CD4-positive, alpha-beta T cell treated with Interleukin-12 subunit alpha and Interleukin-12 subunit beta, for 1 hour (primary cell): ENCODE data around the gene HCN2.

ENCODE experiments used
- DNase-seq: peaks from one replicate; pipeline ENCODE4 v3.0.0-alpha.2; 2020

The HCN2 gene

DNA sequence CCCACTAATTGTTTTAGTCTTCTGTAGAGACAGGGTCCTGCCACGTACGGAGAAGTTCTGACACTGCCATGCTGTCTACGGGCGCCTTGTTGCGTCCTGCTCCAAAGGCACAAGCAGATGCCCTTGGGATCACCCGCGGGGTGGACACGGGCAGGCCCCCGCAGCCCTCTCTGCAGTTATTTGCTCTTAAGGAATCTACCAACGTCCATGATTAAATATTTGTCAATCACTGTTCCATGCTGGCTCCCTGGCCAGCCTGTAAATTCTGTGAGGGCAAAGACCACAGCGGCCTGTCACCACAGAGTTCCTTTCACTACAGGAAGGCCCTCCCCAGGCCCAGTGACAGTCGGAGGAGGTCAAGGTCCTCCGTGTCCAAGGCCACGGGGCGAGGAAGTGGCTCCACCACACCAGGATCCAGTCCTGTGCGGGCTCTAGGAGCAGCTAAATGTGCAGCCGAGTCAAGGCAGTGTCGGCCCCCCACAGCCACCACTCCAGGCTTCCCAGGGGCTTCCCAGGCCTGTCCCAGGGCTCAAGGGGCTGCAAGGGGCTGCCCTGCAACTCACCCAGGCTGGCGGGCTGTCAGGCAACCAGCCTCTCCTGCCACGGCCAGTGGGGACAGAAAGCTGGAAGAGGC is 71.2 kb downstream of the HCN2 start:
- no peak for DNase-seq

DNA sequence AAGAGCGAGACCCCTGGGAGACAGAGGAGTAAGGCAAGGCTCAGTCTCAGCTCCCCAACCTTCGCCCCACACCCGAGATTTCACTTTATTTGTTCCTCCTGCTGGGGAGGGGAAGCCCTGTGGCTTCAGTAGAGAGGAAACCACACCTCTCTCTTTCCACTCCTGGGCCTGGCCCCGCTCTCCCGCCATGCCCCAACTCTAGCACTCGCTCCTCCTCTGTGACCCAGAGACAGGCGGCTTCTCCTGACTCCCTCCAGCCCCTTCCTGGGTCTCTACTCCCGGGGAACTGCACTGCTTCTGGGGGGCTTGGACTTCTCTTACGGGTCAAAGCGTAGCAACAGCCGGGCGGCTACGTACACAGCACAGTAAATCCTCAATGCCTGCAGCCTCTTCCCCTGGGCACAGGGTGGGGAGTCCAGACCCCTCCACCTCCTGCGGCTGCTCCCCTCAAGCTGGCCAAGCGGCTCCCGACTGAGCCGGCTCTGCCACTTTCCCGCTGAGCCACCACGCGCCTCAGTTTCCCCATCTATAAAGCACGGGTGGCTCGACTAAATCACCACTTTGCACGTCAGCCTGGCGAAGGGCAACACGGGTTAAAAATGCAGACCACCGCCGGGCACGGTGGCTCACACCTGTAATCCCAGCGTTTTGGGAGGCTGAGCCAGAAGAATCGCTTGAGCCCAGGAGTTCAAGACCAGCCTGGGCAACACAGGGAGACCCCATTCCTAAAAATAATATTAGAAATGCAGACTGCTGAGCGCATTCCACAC is 71.9 kb downstream of the HCN2 start:
- DNase-seq = peak; percentile 78

DNA sequence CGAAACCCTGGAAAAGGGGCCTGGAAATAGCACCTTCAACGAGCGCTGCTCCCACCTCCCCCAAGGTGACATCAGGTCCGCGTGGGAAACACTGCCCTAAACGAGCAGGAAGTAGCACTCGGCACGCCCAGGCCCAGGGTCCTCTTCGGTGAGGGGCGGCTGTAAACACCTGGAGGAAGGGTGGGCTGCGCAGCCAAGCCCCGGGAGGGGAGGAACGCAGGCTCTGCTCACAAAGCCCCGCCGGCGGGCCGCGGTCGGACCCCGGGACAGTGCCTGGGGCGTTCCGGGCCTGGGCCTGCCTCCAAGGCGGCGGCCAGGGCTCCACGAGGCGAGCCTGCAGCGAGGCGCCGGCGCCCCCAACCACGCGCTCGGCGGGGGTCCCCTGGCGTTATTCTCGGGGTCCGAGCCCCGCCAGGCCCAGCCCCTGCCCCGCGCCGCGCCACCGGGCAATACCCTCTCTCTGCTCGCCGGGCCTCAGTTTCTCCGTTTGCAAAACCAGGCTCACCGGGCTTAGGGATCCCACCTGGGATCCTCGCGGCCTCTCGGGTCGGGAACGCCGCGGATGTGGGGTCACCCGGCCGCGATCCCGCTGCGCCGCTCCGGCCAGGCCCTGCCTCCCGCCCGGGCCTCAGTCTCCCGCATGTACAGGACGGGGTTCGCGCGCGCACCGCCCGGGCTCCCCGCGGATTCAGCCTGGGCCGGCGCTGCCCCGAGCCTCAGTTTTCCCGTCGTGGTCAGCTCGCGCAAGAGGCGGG is 72.7 kb downstream of the HCN2 start:
- DNase-seq = peak; percentile 74

DNA sequence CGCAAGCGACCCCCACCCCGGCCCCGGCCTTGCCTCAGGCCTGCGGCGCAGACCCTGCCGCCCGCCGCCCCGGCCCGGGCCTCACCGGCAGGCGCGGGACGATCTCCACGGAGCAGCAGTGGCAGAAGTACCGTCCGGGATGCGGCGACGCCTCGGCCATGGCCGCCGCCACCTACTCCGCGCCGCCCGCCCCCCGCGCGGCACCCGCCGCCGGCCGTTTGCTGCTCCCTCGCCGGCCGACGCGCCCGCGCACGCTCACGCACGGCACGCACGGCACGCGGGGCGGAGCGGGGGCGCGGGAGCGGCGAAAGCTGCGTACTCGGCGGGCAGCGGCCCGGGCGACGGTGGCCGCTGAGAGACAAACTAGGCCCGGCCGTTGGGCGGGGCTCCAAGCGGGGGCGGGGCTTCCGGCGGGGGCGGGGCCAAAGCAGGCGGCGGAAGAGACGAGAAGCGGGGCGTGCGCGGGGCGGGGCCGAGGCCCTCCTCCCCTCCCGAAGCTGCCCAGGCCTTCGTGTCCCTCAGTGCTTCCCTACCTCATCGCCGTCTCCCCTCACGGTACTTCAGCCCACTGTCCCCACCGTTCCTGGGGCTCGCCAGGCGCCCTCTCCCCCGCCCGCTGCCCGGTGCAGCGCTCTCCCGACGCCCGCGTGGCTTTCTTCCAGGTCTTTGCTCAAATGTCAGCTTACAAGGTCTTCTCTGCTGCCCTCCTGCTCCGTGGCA is 73.4 kb downstream of the HCN2 start, which contains the start of gene RNF126:
TSS of gene RNF126 (minus strand) at position 253 of the 720 bp plus-strand sequence. CDS start at position 160, 93 bp downstream.
- peak; percentile 95 for DNase-seq

DNA sequence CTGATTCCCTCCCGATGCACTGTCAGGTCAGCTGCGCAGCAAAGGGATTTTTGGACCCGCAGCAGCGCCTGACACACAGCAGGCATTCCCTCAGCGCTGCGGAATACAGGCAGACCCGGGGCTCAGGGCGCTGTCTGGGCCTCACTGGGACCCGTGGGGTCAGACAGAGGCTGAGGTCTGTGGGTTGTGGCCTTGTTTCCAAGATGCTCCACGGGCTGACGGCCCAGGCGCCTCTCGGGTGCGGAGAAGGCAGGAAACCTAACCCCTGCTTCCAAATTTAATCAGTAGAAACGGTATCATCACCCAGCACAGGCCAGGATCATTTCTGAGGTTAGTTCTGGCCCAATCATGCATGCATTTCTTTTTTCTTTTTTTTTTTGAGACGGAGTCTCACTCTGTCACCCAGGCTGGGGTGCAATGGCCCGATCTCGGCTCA is 74.0 kb downstream of the HCN2 start:
- DNase-seq = no peak

DNA sequence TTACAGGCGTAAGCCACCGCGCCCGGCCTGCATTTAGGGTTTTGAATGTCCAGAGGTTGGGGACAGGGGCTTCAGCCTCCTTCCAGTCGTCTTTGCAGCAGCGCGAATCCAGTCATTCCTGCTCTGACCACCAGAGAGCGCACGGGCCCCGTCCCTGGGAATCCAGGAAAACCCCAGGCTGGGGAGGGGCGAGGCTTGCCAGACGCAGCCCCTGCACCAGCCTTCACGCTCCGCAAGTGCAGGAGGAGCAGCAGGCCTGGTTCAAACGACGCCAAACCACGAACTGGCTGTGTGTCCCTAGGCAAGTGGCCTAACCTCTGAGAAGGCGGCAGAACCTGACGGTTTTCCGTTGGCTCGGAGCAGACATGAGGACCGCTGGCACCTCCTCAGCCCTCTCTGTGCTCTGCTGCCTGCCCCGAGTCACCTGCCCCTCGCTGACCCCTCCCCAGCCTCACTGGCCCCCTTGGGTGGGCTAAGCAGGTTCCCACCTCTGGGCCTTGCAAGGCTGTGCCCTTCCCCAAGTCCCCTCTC is 75.3 kb downstream of the HCN2 start:
- DNase-seq = peak; percentile 87
